ENCODE results near the gene DGKG.

- no peak for TF ChIP-seq CTCF (IDR thresholded peaks at IDR 0.05)
- TF ChIP-seq TP53 (CRISPR knock-in tag; IDR thresholded peaks at IDR 0.05), result no peak
These were observed 135.6 kb downstream of the DGKG start for GRCh38 chr3:186226482-186226881.

Measured in A549 (cell line).